NK-92 (cell line): Measurements from ENCODE around the gene NAIF1.
"Not testable (repeated sequence)": the region's sequence is repeated elsewhere in the genome, so short reads cannot be mapped to it uniquely, and the experiment has no call there.

ENCODE experiments used
- DNase-seq: peaks from one replicate; lab custom pipeline; 2025; ENCODE audit not compliant: unreplicated experiment; lab: John Stamatoyannopoulos, UW

NAIF1 gene, protein sequence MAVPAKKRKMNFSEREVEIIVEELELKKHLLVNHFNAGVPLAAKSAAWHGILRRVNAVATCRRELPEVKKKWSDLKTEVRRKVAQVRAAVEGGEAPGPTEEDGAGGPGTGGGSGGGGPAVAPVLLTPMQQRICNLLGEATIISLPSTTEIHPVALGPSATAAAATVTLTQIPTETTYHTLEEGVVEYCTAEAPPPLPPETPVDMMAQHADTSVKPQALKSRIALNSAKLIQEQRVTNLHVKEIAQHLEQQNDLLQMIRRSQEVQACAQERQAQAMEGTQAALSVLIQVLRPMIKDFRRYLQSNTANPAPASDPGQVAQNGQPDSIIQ

GRCh38 chr9:128066713-128067644 lies at the start of gene NAIF1:
Gene NAIF1 (minus strand): TSS chr9:128067320. CDS start chr9:128067101, 219 bp downstream.
- DNase-seq: peak; percentile 59

DNA sequence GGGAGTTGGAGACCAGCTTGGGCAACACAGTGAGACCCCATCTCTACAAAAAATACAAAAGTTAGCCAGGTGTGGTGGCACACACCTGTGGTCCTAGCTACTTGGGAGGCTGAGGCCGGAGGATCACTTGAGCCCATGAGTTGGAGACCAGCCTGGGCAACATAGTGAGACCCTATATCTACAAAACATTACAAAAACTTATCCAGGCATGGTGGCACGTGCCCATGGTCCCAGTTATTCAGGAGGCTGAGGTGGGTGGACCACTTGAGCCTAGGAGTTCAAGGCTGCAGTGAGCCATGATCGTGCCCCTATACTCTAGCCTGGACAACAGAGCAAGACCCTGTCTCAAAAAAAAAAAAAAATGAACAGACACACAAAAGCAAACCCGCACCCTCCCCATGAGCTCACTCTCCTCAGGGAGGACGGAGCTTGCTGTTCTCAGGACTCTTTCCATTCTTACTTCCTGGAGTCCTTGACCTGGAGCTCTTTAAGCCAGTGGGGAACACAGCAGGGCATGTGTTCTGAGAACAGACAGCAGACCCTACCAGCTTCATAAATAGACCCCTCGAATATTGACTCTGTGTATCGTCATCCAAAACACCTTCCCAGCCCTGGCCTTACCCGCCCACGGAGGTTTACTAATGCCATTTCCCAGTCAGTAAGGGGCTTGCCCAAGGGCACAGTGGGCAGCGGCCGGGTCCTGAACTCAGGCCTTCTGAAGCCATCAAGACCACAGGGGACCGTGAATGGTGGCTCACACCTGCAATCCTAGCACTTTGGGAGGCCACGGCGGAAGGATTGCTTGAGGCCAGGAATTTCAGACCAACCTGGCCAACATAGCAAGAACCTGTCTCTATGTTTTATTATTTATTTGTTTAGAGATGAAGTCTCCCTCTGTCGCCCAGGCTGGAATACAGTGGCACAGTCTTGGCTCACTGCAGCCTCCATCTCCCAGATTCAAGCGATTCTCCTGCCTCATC lies 49.3 kb upstream of the NAIF1 start:
- no peak for DNase-seq

DNA sequence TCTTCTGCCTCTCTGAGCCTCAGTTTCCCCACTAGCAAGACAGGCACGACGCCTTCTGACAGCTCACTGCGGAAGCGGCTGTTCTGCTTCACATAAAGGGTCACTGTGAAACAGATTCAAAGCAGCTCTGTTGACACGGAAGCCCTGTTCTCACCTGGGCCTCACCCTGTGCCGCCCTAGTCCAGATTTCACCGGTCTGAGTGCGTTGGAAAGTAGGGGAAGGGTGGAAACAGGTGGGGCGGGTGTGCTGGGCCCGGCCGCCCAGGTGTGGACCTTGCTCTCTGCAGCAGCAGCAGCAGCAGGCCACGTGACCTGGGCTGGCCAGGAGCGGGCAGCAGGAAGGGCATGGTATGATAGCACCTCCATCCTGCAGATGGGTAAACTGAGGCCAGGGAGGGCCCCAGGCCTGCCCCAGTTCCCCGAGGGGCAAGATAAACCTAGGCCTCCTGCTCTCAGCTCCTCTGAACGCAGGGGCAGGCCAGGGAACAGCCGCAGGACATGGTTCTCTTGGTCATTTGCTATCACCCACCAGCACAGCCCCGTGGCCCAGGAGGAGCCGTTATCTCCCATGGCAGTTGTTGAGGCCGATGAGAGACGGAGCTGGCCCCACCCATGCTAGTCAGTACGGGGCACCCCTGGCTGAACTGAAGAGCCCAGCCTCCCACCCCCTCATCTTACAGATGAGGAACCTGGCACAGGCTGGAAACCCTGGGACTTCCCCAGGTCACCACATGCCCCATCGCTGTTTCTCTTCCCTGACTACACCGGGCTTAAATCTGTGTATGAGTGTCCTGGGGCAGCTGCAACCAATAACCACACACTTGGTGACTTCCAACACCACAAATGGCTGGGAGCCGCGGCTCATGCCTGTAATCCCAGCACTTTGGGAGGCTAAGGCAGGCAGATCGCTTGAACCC lies 48.3 kb upstream of the NAIF1 start:
- no peak for DNase-seq

DNA sequence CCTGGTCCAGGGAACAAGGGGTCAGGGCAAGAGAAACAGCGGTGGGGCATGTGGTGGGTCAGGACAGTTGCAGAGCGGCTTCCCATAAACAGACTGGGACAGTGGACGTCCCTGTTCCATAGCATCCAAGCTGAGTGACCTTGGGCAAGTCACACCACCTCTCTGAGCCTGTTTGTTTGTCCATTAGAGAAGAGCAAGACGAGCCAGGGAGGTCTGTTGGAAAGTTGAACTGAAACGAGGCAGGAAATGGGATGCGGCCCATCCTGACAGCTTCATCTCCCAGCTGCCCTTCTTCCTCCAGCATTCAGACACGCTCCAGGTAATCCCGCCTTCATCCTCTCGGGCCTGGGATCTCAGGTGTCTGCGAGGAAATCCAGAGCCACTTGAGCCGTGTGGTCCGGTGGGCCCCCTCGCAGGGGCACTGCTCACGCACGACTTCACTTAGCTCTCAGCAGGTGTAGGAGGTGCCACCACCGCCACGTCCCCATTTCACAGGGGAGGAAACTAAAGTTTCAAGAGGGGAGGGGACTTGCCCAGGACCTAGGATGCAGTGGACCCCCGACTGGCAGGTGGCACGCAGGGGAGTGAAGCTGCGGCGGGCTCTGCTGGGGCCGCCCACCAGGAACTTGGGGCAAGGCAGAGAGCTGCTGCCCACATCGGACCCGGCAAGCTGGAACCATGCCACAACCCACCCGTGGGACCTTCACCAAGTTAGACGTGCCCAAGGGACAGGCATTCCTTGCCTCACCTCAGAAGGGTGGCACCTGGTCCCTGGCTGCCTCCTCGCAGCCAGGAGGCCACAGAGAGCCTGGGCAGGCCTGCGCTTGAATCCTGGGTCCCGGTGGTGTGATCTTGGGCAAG lies 47.4 kb upstream of the NAIF1 start:
- DNase-seq: no peak

DNA sequence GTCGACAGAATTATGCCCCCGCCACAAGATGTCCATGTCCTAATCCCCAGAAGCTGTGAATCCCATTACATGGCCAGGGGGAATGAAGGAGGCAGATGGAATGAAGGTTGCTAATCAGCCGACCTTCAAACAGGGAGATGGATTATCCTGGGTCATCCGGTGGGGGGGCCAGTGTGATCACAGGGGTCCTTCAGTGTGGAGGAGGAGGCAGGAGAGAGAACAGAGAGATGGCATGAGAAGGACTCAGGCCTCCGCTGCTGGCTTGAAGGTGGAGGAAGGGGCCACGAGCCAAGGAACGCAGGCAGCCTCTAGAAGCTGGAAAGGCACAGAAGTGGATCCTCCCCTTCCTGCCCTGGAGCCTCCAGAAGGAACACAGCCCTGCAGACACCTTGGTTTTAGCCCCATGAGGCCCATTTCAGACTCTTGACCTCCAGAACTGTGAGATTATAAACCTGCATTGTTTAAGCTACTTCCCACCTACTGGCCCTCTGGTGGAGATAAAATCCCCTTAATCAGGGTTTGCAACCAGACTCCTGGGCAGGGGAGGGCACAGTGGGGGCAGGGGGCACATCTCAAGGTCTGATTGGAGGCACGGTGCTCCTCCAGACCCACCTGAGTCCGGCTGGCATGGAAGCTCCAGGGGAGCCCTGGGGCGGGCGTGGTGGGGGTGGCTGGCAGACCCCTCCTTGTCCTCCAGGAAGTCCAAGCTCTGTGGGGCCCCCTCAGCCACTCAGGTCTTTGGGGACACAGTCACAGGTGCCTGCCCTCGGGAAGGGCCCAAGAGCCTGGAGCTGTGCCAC lies 46.6 kb upstream of the NAIF1 start:
- DNase-seq: no peak

- not testable (repeated sequence) for DNase-seq
Measured at GRCh38 chr9:128111726-128112125, 44.6 kb upstream of the NAIF1 start.

DNA sequence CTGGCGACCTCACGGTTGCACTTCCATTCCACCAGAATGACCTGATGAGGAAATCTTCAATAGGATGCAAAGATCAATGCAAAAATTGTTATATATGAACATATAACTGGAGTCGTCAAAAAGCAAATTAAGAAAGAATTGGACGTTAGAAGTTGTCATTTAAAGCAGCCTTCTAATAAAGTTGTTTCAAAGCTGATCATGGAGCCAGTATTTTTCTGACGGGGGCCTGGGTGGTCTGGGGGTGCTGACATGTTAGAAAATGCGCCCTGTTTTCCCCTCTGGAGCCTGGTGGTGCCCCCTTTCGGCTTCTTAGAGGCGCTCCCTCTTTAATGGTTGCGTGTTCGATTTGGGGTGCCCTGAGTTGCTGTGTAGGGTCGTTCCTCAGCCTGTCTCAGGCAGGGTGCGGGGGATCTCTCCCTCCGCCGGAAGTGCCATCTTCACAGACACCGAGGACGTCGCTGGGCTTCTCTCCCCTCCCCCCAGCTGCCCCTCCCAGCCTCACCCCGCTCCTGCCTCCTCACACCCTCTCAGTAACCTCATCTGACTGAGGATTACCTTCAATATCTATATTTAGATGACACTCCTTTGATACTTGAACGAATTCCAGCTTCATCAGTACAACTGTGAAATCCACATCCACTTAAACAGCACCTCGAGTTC lies 42.1 kb upstream of the NAIF1 start:
- no peak for DNase-seq

- DNase-seq: no peak
Measured at GRCh38 chr9:128108269-128109049, 41.3 kb upstream of the NAIF1 start.

DNA sequence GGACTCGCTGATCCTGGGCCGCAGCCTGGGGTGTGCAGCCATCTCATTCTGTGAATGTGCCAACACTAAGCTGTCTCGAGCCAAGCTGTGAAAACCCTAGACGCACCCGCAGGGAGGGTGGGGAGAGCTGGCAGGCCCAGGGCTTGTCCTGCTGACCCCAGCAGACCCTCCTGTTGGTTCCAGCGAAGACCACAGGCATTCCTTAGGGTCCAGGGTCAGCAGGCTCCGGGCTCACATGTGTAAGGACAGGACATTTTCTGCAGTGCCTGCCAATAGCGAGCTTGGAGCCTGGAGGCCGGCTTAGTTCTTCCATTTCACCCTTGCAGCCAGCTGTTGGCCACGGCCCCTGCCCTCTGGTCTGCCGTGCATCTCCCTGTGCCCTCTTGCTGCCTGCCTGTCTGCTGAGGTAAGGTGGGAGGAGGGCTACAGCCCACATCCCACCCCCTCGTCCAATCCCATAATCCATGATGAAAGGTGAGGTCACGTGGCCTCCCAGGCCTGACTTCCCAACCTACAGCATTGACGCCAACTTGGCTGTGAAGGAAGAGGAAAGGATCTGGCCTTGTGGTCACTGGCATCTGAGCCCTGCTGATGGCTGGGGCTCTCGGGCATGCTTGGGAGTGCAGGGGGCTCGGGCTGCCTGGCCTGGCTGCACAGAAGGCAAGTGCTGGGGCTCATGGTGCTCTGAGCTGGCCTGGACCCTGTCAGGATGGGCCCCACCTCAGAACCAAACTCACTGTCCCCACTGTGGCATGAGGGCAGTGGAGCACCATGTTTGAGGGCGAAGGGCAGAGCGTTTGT lies 40.5 kb upstream of the NAIF1 start:
- DNase-seq: no peak

DNA sequence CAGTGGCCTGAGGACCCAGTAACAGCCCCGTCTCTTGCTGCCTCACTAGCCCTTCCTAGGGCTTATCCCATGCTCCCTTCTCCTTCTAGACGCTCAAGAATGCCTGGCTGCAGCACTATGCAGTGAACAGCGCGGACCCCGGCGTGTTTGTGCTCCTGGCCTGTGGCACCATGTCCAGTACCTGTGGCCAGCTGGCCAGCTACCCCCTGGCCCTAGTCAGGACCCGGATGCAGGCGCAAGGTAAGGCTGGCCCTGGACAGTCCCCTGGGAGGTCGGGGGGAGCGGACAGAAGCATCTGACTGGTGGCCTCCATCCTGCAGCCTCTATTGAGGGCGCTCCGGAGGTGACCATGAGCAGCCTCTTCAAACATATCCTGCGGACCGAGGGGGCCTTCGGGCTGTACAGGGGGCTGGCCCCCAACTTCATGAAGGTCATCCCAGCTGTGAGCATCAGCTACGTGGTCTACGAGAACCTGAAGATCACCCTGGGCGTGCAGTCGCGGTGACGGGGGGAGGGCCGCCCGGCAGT lies 39.9 kb upstream of the NAIF1 start:
- DNase-seq: no peak

GRCh38 chr9:128106181-128106939 lies 39.2 kb upstream of the NAIF1 start:
- DNase-seq: no peak

DNA sequence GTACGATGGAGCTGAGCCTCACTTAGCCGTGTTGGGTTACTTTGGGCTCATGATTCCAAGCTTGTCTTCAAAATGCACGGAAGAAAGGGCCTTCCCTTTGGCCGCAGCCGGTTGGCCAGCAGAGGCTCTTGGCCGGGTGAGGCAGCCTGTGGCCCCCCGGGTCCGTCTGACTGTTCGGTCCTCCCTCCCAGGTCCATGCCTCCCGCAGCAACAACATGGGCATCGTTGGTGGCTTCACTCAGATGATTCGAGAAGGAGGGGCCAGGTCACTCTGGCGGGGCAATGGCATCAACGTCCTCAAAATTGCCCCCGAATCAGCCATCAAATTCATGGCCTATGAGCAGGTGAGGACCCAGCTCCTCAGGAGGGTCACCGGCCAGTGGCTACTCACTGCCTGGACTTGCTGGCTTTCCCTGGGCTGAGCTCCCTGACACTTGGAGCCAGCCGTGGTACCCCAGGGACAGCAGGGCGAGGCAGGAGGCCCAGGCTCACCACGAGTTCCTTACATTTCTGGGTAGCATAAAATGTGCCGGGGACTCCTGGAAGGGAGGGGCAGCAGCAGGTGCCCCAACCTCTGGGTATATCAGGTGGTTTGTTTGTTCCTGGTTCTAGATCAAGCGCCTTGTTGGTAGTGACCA lies 38.5 kb upstream of the NAIF1 start:
- no peak for DNase-seq

GRCh38 chr9:128104171-128104618 lies 37.1 kb upstream of the NAIF1 start:
- no peak for DNase-seq

DNA sequence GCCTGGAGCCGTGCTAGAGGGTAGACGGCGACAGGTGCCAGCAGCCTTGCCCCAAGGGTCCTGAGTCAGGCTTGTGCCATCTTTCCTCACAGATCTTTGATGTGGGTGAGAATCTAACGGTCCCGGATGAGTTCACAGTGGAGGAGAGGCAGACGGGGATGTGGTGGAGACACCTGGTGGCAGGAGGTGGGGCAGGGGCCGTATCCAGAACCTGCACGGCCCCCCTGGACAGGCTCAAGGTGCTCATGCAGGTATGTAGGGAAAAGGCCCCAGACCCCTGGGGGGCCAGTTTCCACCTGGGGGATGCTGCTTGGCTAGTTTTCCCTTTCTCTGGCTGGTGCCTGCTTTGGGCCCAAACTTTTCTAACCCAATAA lies 36.5 kb upstream of the NAIF1 start:
- DNase-seq: no peak
